H9 (cell line): ENCODE measurements around the gene TIMM10B. TPM values are rescaled to one million over a fixed set of nuclear protein-coding genes. Genes with fewer than 3 reads are reported as not detected.

Experiments
- DNase-seq: peaks from one replicate; pipeline ENCODE4 v3.0.0-alpha.2; 2017
- H2AFZ ChIP-seq: one replicate; pipeline ENCODE4 v1.6.1; 2013; ENCODE audit warnings: mild to moderate bottlenecking, low read length, control low read depth, moderate library complexity
- H2AK5ac ChIP-seq: 2 replicates; pipeline ENCODE4 v1.6.1; 2013; ENCODE audit warnings: low read length, control low read depth, mixed read lengths; ENCODE audit not compliant: insufficient read length
- H2BK120ac ChIP-seq: one replicate; pipeline ENCODE4 v1.6.1; 2013; ENCODE audit warnings: low read depth, mild to moderate bottlenecking, low read length, control low read depth, inconsistent platforms; ENCODE audit not compliant: poor library complexity, severe bottlenecking
- H2BK12ac ChIP-seq: 2 replicates; pipeline ENCODE4 v1.6.1; 2013; ENCODE audit warnings: low read length, control low read depth, mixed read lengths, low read depth; ENCODE audit not compliant: insufficient read length
- H2BK15ac ChIP-seq: 2 replicates; pipeline ENCODE4 v1.6.1; 2013; ENCODE audit warnings: low read depth, low read length, control low read depth
- H2BK20ac ChIP-seq: one replicate; pipeline ENCODE4 v1.6.1; 2013; ENCODE audit warnings: low read depth, mild to moderate bottlenecking, low read length, control low read depth, inconsistent platforms; ENCODE audit not compliant: poor library complexity, severe bottlenecking
- H2BK5ac ChIP-seq: 2 replicates; pipeline ENCODE4 v1.6.1; 2013; ENCODE audit warnings: low read length, control low read depth, mixed read lengths; ENCODE audit not compliant: insufficient read length
- H3K14ac ChIP-seq: 2 replicates; pipeline ENCODE4 v1.6.1; 2013; ENCODE audit warnings: low read length, control low read depth; ENCODE audit not compliant: insufficient read depth
- H3K18ac ChIP-seq: 2 replicates; pipeline ENCODE4 v1.6.1; 2013; ENCODE audit warnings: low read depth, mild to moderate bottlenecking, mixed read lengths, low read length, control low read depth; ENCODE audit not compliant: insufficient read length
- H3K23ac ChIP-seq: 2 replicates; pipeline ENCODE4 v1.6.1; 2013; ENCODE audit warnings: low read length, control low read depth, mixed read lengths, low read depth; ENCODE audit not compliant: insufficient read length
- H3K23me2 ChIP-seq: 2 replicates; pipeline ENCODE4 v1.6.1; 2013; ENCODE audit warnings: low read depth, mild to moderate bottlenecking, mixed read lengths, low read length, control low read depth; ENCODE audit not compliant: insufficient read length, poor library complexity, severe bottlenecking
- H3K27ac ChIP-seq: 2 replicates; pipeline ENCODE4 v1.5.1; 2013; ENCODE audit warnings: low read length, control low read depth, mixed read lengths, low read depth; ENCODE audit not compliant: insufficient read length
- H3K27me3 ChIP-seq: 2 replicates; pipeline ENCODE4 v1.6.1; 2013; ENCODE audit warnings: low read length, control low read depth, inconsistent platforms; ENCODE audit not compliant: insufficient read depth
- H3K4ac ChIP-seq: 2 replicates; pipeline ENCODE4 v1.6.1; 2013; ENCODE audit warnings: low read depth, mild to moderate bottlenecking, control low read depth, inconsistent platforms, low read length, moderate library complexity
- H3K4me1 ChIP-seq: 2 replicates; pipeline ENCODE4 v1.6.1; 2013; ENCODE audit warnings: low read length, control low read depth, inconsistent platforms; ENCODE audit not compliant: insufficient read depth
- H3K4me2 ChIP-seq: 2 replicates; pipeline ENCODE4 v1.6.1; 2013; ENCODE audit warnings: low read length, control low read depth, mixed read lengths; ENCODE audit not compliant: insufficient read length, insufficient read depth
- H3K56ac ChIP-seq: 2 replicates; pipeline ENCODE4 v1.6.1; 2013; ENCODE audit warnings: low read depth, mild to moderate bottlenecking, mixed read lengths, low read length, control low read depth; ENCODE audit not compliant: insufficient read length
- H3K79me1 ChIP-seq: 2 replicates; pipeline ENCODE4 v1.6.1; 2013; ENCODE audit warnings: low read depth, mild to moderate bottlenecking, moderate library complexity, low read length, control low read depth, inconsistent platforms; ENCODE audit not compliant: insufficient read depth, poor library complexity, severe bottlenecking
- H3K79me2 ChIP-seq: 2 replicates; pipeline ENCODE4 v1.6.1; 2013; ENCODE audit warnings: low read length, control low read depth, inconsistent platforms; ENCODE audit not compliant: insufficient read depth
- H3K9ac ChIP-seq: 2 replicates; pipeline ENCODE4 v1.6.1; 2013; ENCODE audit warnings: low read length, control low read depth, mixed read lengths; ENCODE audit not compliant: insufficient read length; ENCODE audit errors: extremely low read depth
- H3K9me3 ChIP-seq: one replicate; pipeline ENCODE4 v1.6.1; 2013; ENCODE audit warnings: low read depth, low read length, inconsistent platforms; ENCODE audit not compliant: control insufficient read depth
- H3T11ph ChIP-seq: one replicate; pipeline ENCODE4 v1.6.1; 2013; ENCODE audit warnings: mild to moderate bottlenecking, low read length, control low read depth, inconsistent platforms
- H4K20me1 ChIP-seq: one replicate; pipeline ENCODE4 v1.6.1; 2013; ENCODE audit not compliant: control insufficient read depth, insufficient read length, insufficient read depth
- H4K5ac ChIP-seq: 2 replicates; pipeline ENCODE4 v1.6.1; 2013; ENCODE audit warnings: low read depth, mild to moderate bottlenecking, mixed read lengths, low read length, control low read depth; ENCODE audit not compliant: insufficient read length
- H4K8ac ChIP-seq: replicated peaks from 2 replicates; pipeline ENCODE4 v1.6.1; 2013; ENCODE audit warnings: low read length, control low read depth, mixed read lengths, low read depth; ENCODE audit not compliant: insufficient read length
- H4K91ac ChIP-seq: 2 replicates; pipeline ENCODE4 v1.6.1; 2013; ENCODE audit warnings: low read depth, mild to moderate bottlenecking, moderate library complexity, mixed read lengths, low read length, control low read depth; ENCODE audit not compliant: insufficient read length
- H3K27ac Mint-ChIP-seq, 3 experiments: 2 replicates in 2 of 3; 3 replicates in 1 of 3; pipeline ENCODE4 v1.8.0; 2020 to 2021; ENCODE audit warnings: mixed read lengths in 3 of 3, mild to moderate bottlenecking in 1 of 3, moderate library complexity in 1 of 3
- H3K27me3 Mint-ChIP-seq: 2 replicates; pipeline ENCODE4 v1.8.0; 2021; ENCODE audit warnings: low read depth, mild to moderate bottlenecking, moderate library complexity, mixed read lengths
- H3K36me3 Mint-ChIP-seq, 3 experiments: 2 replicates in 2 of 3; 3 replicates in 1 of 3; pipeline ENCODE4 v1.8.0; 2020 to 2021; ENCODE audit warnings: low read depth in 3 of 3, mixed read lengths in 3 of 3; ENCODE audit not compliant: insufficient read depth in 1 of 3
- H3K4me1 Mint-ChIP-seq, 2 experiments: 2 replicates each; pipeline ENCODE4 v1.8.0; 2020; ENCODE audit warnings: mixed read lengths in 2 of 2
- H3K4me3 Mint-ChIP-seq, 2 experiments: 2 replicates in 1 of 2; 3 replicates in 1 of 2; pipeline ENCODE4 v1.8.0; 2020 to 2021; ENCODE audit warnings: mild to moderate bottlenecking in 2 of 2, mixed read lengths in 2 of 2, moderate library complexity in 1 of 2
- H3K9me3 Mint-ChIP-seq, 2 experiments: 2 replicates in 1 of 2; 3 replicates in 1 of 2; pipeline ENCODE4 v1.8.0; 2020; ENCODE audit warnings: mild to moderate bottlenecking in 2 of 2, mixed read lengths in 2 of 2, moderate library complexity in 1 of 2
- CTCF ChIP-seq: fragments of 200-600 bp; sonication (generic); conservative IDR thresholded peaks from 3 replicates; pipeline ENCODE4 v1.8.0; 2021; ENCODE audit warnings: antibody characterized with exemption, mild to moderate bottlenecking
- WGBS: extraction: QIAGEN DNeasy Blood & Tissue Kit; methylation state at CpG from one replicate; pipeline ENCODE4 v1.1.7; 2013; ENCODE audit warnings: missing lambda C conversion rate, low lambda C conversion rate, mixed read lengths; ENCODE audit not compliant: insufficient read length; ENCODE audit errors: extremely low coverage; 5-methylcytosine and 5-hydroxymethylcytosine counted together
- total RNA-seq: library from RNA; stranded (reverse); gene quantifications from 2 replicates; pipeline ENCODE4 v1.2.1, GENCODE V29; 2021

TIMM10B gene
- total RNA-seq, 1 experiment from 2014 or later: 49.9 TPM

GRCh38 chr11:6529266-6529665, 48.0 kb downstream of the TIMM10B start:
- H3T11ph ChIP-seq: no peak overlapping the region
- H3K56ac ChIP-seq: no peak overlapping the region
- H2BK20ac ChIP-seq: no peak overlapping the region
- H3K9ac ChIP-seq: no peak overlapping the region
- H2AFZ ChIP-seq: no peak overlapping the region
- no peak overlapping the region for H3K23ac ChIP-seq
- H4K8ac ChIP-seq: no peak overlapping the region
- H3K79me1 ChIP-seq: no peaks in the 10 kb centered on the region
- no peak overlapping the region for H3K14ac ChIP-seq
- no peak overlapping the region for H3K27ac Mint-ChIP-seq
- no peak overlapping the region for H2BK120ac ChIP-seq
- H3K4me1 ChIP-seq: no peaks in the 10 kb centered on the region
- no peak overlapping the region for H2AK5ac ChIP-seq
- H3K4ac ChIP-seq: no peak overlapping the region
- no peaks in the 10 kb centered on the region for H3K9me3 ChIP-seq
- H3K27ac ChIP-seq: no peak overlapping the region
- no peak overlapping the region for H2BK15ac ChIP-seq
- peaks cover 0 to 2% (median 0%) of the 10 kb centered on the region in 3 experiments; a peak in 2 of 7 replicates for H3K36me3 Mint-ChIP-seq
- no peak overlapping the region for H4K91ac ChIP-seq
- no peak overlapping the region for H3K4me3 Mint-ChIP-seq
- no peaks in the 10 kb centered on the region for H3K79me2 ChIP-seq
- no peaks in the 10 kb centered on the region for H3K9me3 Mint-ChIP-seq
- whole genome bisulfite sequencing: no CpG with 5 or more reads among the region's 2 CpGs
- no peaks in the 10 kb centered on the region for H3K23me2 ChIP-seq
- H4K5ac ChIP-seq: no peak overlapping the region
- no peaks in the 10 kb centered on the region for H3K27me3 Mint-ChIP-seq
- no peak overlapping the region for H3K18ac ChIP-seq
- H3K4me1 Mint-ChIP-seq: no peaks in the 10 kb centered on the region
- DNase-seq: no peak
- H3K27me3 ChIP-seq: no peaks in the 10 kb centered on the region
- no peak overlapping the region for H2BK5ac ChIP-seq
- TF ChIP-seq CTCF: no peak
- no peaks in the 10 kb centered on the region for H4K20me1 ChIP-seq
- H2BK12ac ChIP-seq: no peak overlapping the region
- H3K4me2 ChIP-seq: no peak overlapping the region
